ENCODE data around the gene ALG9.

ALG9 gene

DNA sequence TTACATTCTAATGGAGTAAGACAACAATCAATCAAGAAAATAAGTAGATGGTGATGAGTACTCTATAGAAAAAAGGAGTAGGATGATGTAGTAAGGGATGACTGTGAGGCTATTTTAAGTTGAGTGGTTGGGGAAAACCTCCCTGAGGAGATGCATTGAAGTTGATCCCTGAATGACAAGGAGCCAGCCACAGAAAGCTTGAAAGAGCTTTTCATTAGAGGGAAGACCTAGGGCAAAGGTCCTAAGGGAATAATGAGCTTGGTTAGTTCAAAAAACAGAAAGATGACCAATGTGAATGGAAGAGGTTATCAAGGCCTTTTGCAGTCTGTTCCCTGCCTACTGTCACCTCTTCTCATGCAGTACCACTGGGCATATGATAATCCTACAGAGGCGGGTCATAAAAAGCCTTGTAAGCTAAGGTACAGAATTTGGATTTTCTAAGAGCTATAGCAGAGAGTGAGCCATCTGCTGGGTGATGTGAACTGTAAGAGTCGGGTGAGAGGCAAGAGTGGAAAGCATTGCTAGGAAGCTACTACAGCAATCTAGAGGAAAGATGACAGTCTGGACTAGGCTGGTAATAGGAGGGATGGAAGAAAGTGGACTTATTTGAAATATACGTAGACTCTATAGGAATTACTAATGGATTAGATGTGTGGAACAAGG, 108.3 kb downstream of the ALG9 start (continued):
- TF ChIP-seq ZNF701 (tag by site-specific recombination; IDR thresholded peaks at IDR 0.05): no peak

DNA sequence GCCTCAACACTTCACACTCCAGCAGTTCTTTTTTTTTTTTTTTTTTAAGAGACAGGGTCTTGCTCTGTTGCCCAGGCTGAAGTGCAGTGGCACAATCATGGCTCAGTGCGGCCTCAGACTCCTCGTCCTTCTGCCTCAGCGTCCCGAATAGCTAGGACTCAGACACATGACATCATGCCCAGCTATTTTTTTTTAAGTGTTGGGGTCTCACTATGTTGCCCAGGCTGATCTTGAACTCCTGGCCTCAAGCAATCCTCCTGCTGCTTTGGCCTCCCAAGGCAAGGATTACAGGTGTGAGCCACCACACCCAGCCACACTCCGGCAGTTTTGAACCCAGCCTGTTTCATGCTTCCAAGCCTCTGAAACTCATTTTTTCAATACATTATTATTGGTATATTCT, 108.9 kb downstream of the ALG9 start:
- Histone ChIP-seq H3K36me3 (ENCODE audit: control insufficient read depth in 2 of 2, insufficient read depth in 1 of 2, low read length in 2 of 2) (peaks cover 11 to 73% of the 10 kb centered on the region in 2 experiments; a peak in 2 of 3 replicates), H3K4me1 (ENCODE audit: control insufficient read depth, insufficient read depth, low read length) (no peaks in the 10 kb centered on the region), H3K27ac (ENCODE audit: extremely low read depth, low read depth, low read length) (no peak overlapping the region), H3K9me3 (ENCODE audit: control insufficient read depth, insufficient read depth, low read depth, low read length) (no peaks in the 10 kb centered on the region), H3K4me3 (ENCODE audit: low read depth, low read length) (no peak overlapping the region)
- ChIA-PET POLR2A (interaction anchor here (0.9 kb wide), 1 partner anchor 155 kb away, joined by 3 read pairs; no protein-coding TSS in a partner anchor), CTCF (interaction anchor here (1.3 kb wide), 1 partner anchor 15 kb away, joined by 3 read pairs; no protein-coding TSS in a partner anchor)
- TF ChIP-seq ZNF501 (tag by site-specific recombination; IDR thresholded peaks at IDR 0.05) (no peak), HOXA7 (CRISPR knock-in tag; IDR thresholded peaks at IDR 0.05; ENCODE audit: borderline replicate concordance) (no peak), YY1 (tag by site-specific recombination; IDR thresholded peaks at IDR 0.05) (no peak), ZFP41 (tag by site-specific recombination; IDR thresholded peaks at IDR 0.05; ENCODE audit: borderline replicate concordance) (no peak), ZNF121 (tag by site-specific recombination; IDR thresholded peaks at IDR 0.05) (peak; percentile 90), ZNF274 (IDR thresholded peaks at IDR 0.05; ENCODE audit: low read length) (no peak), ZNF274 (tag by site-specific recombination; IDR thresholded peaks at IDR 0.05; ENCODE audit: borderline replicate concordance) (no peak)
- TF ChIP-seq, protein P1, sequence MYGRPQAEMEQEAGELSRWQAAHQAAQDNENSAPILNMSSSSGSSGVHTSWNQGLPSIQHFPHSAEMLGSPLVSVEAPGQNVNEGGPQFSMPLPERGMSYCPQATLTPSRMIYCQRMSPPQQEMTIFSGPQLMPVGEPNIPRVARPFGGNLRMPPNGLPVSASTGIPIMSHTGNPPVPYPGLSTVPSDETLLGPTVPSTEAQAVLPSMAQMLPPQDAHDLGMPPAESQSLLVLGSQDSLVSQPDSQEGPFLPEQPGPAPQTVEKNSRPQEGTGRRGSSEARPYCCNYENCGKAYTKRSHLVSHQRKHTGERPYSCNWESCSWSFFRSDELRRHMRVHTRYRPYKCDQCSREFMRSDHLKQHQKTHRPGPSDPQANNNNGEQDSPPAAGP (tag by site-specific recombination; IDR thresholded peaks at IDR 0.05): no peak

DNA sequence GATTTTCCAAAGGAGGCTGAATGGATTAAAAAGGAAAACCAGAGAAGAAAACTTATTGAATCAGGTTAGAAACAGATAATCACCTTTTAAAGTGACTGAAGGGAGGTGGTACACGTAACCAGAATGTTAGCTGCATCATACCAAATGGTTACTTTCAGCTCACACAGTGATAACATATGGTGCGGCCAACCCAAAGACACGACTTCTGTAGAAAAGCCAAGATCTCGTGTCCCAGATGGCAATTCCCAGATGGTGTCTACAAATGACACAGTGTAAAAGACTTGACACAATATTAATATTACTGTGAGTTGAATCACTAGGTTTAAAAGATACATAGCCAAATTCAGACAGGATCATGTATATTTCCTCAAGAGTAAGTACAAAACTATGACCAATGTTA, 110.3 kb downstream of the ALG9 start:
- POLR2A ChIA-PET: no interaction called here
- no peaks in the 10 kb centered on the region for H3K9me3 ChIP-seq (ENCODE audit: control insufficient read depth, insufficient read depth, low read depth, low read length)
- no peaks in the 10 kb centered on the region for H3K4me1 ChIP-seq (ENCODE audit: control insufficient read depth, insufficient read depth, low read length)
- CTCF ChIA-PET: interaction anchor here (0.5 kb wide), 1 partner anchor 9 kb away, joined by 3 read pairs; no protein-coding TSS in a partner anchor
- TF ChIP-seq ZNF670 (tag by site-specific recombination; IDR thresholded peaks at IDR 0.05; ENCODE audit: low read depth): no peak
- TF ChIP-seq SP3 (tag by site-specific recombination; IDR thresholded peaks at IDR 0.05): no peak
- no peak for TF ChIP-seq GLIS1 (tag by site-specific recombination; IDR thresholded peaks at IDR 0.05)
- no peak for TF ChIP-seq ZBTB48 (tag by site-specific recombination; IDR thresholded peaks at IDR 0.05)
- H3K36me3 ChIP-seq (ENCODE audit: control insufficient read depth in 2 of 2, insufficient read depth in 1 of 2, low read length in 2 of 2): peaks cover 11 to 86% of the 10 kb centered on the region in 2 experiments; a peak in 2 of 3 replicates
- H3K4me3 ChIP-seq (ENCODE audit: low read depth, low read length): no peak overlapping the region
- no peak overlapping the region for H3K27ac ChIP-seq (ENCODE audit: extremely low read depth, low read depth, low read length)

DNA sequence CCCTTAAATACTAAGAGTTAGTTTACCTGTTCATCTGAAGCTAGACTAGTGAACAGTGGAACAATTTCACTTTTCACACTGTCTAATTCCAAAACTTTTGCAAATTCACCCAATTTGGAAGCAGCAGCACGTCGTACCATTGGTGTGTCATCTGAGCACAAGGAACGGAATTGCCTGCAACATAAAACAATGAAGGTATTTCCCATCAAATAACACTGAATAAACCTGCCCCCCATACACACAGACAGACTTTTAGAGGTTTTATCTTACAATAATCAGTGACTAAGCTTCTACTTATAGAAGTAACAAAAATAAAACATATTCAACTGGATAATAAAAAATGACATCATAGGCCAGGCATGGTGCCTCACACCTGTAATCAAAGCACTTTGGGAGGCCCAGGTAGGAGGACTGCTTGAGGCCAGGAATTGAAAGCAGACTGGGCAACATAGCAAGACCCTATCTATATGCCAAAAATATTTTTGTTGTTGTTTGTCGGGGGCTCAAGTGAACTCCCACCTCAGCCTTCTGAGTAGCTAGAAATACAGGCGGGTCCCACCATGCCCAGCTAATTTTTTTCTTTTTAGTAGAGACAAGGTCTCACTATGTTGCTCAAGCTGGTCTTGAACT, 111.5 kb downstream of the ALG9 start:
- no peak overlapping the region for H3K27ac ChIP-seq (ENCODE audit: extremely low read depth, low read depth, low read length)
- peaks cover 11 to 92% of the 10 kb centered on the region in 2 experiments; a peak in 2 of 3 replicates for H3K36me3 ChIP-seq (ENCODE audit: control insufficient read depth in 2 of 2, insufficient read depth in 1 of 2, low read length in 2 of 2)
- CTCF ChIA-PET: interaction anchor here (0.8 to 1.0 kb wide), 2 partner anchors 17 to 173 kb away, joined by 4 read pairs; no protein-coding TSS in a partner anchor
- POLR2A ChIA-PET: no interaction called here
- no peaks in the 10 kb centered on the region for H3K4me1 ChIP-seq (ENCODE audit: control insufficient read depth, insufficient read depth, low read length)
- no peaks in the 10 kb centered on the region for H3K9me3 ChIP-seq (ENCODE audit: control insufficient read depth, insufficient read depth, low read depth, low read length)
- TF ChIP-seq, protein P2, sequence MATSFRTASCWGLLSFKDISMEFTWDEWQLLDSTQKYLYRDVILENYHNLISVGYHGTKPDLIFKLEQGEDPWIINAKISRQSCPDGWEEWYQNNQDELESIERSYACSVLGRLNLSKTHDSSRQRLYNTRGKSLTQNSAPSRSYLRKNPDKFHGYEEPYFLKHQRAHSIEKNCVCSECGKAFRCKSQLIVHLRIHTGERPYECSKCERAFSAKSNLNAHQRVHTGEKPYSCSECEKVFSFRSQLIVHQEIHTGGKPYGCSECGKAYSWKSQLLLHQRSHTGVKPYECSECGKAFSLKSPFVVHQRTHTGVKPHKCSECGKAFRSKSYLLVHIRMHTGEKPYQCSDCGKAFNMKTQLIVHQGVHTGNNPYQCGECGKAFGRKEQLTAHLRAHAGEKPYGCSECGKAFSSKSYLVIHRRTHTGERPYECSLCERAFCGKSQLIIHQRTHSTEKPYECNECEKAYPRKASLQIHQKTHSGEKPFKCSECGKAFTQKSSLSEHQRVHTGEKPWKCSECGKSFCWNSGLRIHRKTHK (tag by site-specific recombination; IDR thresholded peaks at IDR 0.05): no peak
- TF ChIP-seq ZNF121 (tag by site-specific recombination; IDR thresholded peaks at IDR 0.05): peak; percentile 50; the same call in 1 of the 2 replicates
- H3K4me3 ChIP-seq (ENCODE audit: low read depth, low read length): no peak overlapping the region

Data from HEK293 (cell line).